A673 (cell line): ENCODE data around the gene DPF3. TPM values are rescaled to one million over a fixed set of nuclear protein-coding genes. Genes with fewer than 3 reads are reported as not detected.

ENCODE experiments used
- BruUV-seq: library from RNA; stranded (reverse); fragments of 400-500 nt; replicated peaks from 2 replicates; lab custom pipeline; 2021; lab: Mats Ljungman, UMichigan
- CTCF ChIA-PET: fragments of 300-600 bp; sonication (Branson Sonifier 250); formaldehyde crosslinking; loops from one replicate; lab custom pipeline; 2022; ENCODE audit warnings: antibody characterized with exemption; lab: Charles Lee
- POLR2A ChIA-PET: fragments of 300-600 bp; sonication (Branson Sonifier 250); formaldehyde crosslinking; loops from one replicate; lab custom pipeline; 2022; ENCODE audit warnings: antibody characterized with exemption; ENCODE audit not compliant: low non-redundant PET; lab: Charles Lee
- DNase-seq: peaks from one replicate; pipeline ENCODE4 v3.0.0-alpha.2; 2015; ENCODE audit warnings: low spot score
- H3K27ac ChIP-seq: fragments of 200-600 bp; sonication (generic); 2 replicates; pipeline ENCODE4 v1.5.1; 2016; ENCODE audit warnings: mixed run types, low read depth, mild to moderate bottlenecking, mixed read lengths, antibody characterized with exemption, low read length; ENCODE audit not compliant: poor library complexity, severe bottlenecking
- H3K27me3 ChIP-seq: fragments of 200-600 bp; sonication (generic); replicated peaks from 2 replicates; pipeline ENCODE4 v1.6.1; 2017; ENCODE audit warnings: mixed run types, low read depth, mild to moderate bottlenecking, mixed read lengths, antibody characterized with exemption, low read length; ENCODE audit not compliant: insufficient read depth, poor library complexity
- H3K36me3 ChIP-seq: fragments of 200-600 bp; sonication (generic); 2 replicates; pipeline ENCODE4 v1.6.1; 2016; ENCODE audit warnings: mixed run types, mild to moderate bottlenecking, mixed read lengths, antibody characterized with exemption, low read length; ENCODE audit not compliant: insufficient read depth, poor library complexity, severe bottlenecking
- H3K4me1 ChIP-seq: fragments of 200-600 bp; sonication (generic); 2 replicates; pipeline ENCODE4 v1.6.1; 2017; ENCODE audit warnings: mixed run types, mild to moderate bottlenecking, mixed read lengths, antibody characterized with exemption, low read length; ENCODE audit not compliant: insufficient read depth, poor library complexity, severe bottlenecking
- H3K4me3 ChIP-seq: fragments of 200-600 bp; sonication (generic); 2 replicates; pipeline ENCODE4 v1.5.1; 2016; ENCODE audit warnings: low read depth, mixed run types, mild to moderate bottlenecking, mixed read lengths, low read length; ENCODE audit not compliant: poor library complexity, severe bottlenecking
- H3K9me3 ChIP-seq: fragments of 200-600 bp; sonication (generic); 2 replicates; pipeline ENCODE4 v1.6.1; 2016; ENCODE audit warnings: mixed run types, low read depth, mild to moderate bottlenecking, mixed read lengths, antibody characterized with exemption, low read length; ENCODE audit not compliant: poor library complexity, severe bottlenecking
- EZH2 ChIP-seq: fragments of 200-600 bp; sonication (generic); IDR thresholded peaks from 2 replicates; pipeline ENCODE4 v1.6.1; 2017; ENCODE audit warnings: borderline replicate concordance, low read depth, mild to moderate bottlenecking, mixed read lengths, antibody characterized with exemption, low read length; ENCODE audit not compliant: poor library complexity, severe bottlenecking
- intact Hi-C: fragments of 100-400 bp; cut with micrococcal nuclease; formaldehyde crosslinking; loops from one replicate; pipeline ENCODE4 v1.10.0; 2022; ENCODE audit not compliant: unreplicated experiment
- total RNA-seq: library from RNA; stranded (reverse); gene quantifications from 2 replicates; pipeline ENCODE4 v1.2.3, GENCODE V29; 2021
- TF ChIP-seq, protein P1 (sequence below): fragments of 300-800, 200-600 bp; sonication (generic); conservative IDR thresholded peaks from 2 replicates; pipeline ENCODE4 v1.5.1; 2017; ENCODE audit warnings: low read depth, mild to moderate bottlenecking, antibody characterized with exemption, low read length, moderate library complexity, mixed read lengths

DPF3 gene
- total RNA-seq, 1 experiment from 2014 or later = 15.7 TPM

DNA sequence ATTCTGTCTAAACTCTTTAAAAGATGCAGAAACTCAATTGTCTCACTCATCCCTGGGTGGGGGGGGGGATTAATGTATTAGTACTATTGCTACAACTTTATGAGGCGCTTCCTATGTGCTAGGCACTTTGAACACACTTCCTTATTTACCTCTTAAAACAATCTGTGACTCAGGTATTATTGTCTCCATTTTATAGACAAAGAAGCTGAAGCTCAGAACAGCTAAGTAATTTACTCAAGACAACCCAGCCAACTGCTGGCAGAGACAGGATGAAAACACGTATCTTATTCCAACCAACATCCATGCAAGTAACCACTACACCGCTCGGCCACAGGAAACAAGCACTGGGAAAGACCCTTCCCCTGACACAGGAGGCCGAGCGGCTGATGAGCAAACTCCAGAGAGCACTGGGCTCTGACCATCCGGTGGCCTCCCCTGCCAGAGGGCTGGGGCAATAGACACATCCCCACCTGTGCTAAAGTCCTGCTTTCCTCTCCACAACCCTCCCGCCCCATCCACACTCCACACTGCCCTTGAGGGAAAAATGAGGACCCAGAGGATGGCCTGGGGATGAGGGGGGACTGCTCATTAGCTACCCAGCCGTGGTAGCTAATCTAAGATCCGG, 244.2 kb downstream of the DPF3 start:
- no TSS peak for BruUV-seq
- Histone ChIP-seq H3K4me1 (no peaks in the 10 kb centered on the region), H3K9me3 (no peaks in the 10 kb centered on the region), H3K27me3 (no peaks in the 10 kb centered on the region), H3K4me3 (no peak overlapping the region), H3K36me3 (no peaks in the 10 kb centered on the region), H3K27ac (no peak overlapping the region)
- CTCF ChIA-PET = no interaction called here
- no peak for TF ChIP-seq EZH2
- TF ChIP-seq, protein P1, sequence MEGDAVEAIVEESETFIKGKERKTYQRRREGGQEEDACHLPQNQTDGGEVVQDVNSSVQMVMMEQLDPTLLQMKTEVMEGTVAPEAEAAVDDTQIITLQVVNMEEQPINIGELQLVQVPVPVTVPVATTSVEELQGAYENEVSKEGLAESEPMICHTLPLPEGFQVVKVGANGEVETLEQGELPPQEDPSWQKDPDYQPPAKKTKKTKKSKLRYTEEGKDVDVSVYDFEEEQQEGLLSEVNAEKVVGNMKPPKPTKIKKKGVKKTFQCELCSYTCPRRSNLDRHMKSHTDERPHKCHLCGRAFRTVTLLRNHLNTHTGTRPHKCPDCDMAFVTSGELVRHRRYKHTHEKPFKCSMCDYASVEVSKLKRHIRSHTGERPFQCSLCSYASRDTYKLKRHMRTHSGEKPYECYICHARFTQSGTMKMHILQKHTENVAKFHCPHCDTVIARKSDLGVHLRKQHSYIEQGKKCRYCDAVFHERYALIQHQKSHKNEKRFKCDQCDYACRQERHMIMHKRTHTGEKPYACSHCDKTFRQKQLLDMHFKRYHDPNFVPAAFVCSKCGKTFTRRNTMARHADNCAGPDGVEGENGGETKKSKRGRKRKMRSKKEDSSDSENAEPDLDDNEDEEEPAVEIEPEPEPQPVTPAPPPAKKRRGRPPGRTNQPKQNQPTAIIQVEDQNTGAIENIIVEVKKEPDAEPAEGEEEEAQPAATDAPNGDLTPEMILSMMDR = no peak
- DNase-seq = no peak
- intact Hi-C loops = no loop called here
- POLR2A ChIA-PET = no interaction called here

- no peak overlapping the region for H3K27ac ChIP-seq
- no peaks in the 10 kb centered on the region for H3K36me3 ChIP-seq
- H3K9me3 ChIP-seq = no peaks in the 10 kb centered on the region
- no peaks in the 10 kb centered on the region for H3K27me3 ChIP-seq
- TF ChIP-seq, protein P1 = no peak
- TF ChIP-seq EZH2 = no peak
- ChIA-PET CTCF (no interaction called here), POLR2A (no interaction called here)
- no peak overlapping the region for H3K4me3 ChIP-seq
- DNase-seq = no peak
- intact Hi-C loops = no loop called here
- no peaks in the 10 kb centered on the region for H3K4me1 ChIP-seq
- no TSS peak for BruUV-seq
Measured at GRCh38 chr14:72647782-72648181, 246.1 kb downstream of the DPF3 start.

DNA sequence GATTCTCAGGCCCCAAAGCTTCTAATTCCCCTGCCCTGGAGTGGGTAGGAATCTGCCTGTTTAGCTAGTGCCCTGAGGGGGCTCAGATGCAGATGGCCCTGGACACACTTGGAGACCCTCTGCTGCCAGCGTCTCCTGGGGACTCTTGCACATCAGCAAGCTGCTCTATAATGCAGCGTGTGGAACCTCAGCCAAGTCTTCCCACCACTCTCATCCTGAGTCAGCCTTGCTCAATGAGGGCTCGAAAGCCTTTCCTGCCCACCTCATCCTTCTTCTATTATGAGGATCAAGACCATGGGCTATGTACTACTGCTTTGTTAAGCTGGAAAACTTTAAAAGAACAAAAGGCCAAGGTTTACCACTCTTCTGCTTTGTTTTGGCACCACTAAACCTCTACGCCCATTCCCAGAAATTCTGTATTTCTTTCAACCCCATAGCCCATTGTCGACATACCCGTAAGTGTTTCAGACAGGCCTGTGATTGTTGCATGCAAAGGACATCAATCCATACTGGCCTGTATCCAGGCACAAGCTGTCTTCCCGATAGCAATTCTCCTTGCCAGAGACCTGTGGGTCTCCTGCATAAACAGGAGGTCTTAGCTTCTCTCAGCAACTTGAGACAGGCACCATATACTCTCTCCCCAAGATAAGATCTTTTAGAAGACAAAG, 246.9 kb downstream of the DPF3 start:
- Histone ChIP-seq H3K4me3 (no peak overlapping the region), H3K27ac (no peak overlapping the region), H3K4me1 (no peaks in the 10 kb centered on the region), H3K36me3 (no peaks in the 10 kb centered on the region), H3K9me3 (no peaks in the 10 kb centered on the region), H3K27me3 (no peaks in the 10 kb centered on the region)
- DNase-seq = no peak
- TF ChIP-seq, protein P1 = no peak
- TF ChIP-seq EZH2 = no peak
- no TSS peak for BruUV-seq
- ChIA-PET CTCF (no interaction called here), POLR2A (no interaction called here)
- intact Hi-C loops = no loop called here
